Activated T-helper 17 cell treated with anti-CD3 and anti-CD28 coated beads, Interleukin-2, amount 50 U/mL, for 72 hours (primary cell): ENCODE measurements around the gene NELFB. TPM values are rescaled to one million over a fixed set of nuclear protein-coding genes. Genes with fewer than 3 reads are reported as not detected.
"Not testable (repeated sequence)": the region's sequence is repeated elsewhere in the genome, so short reads cannot be mapped to it uniquely, and the experiment has no call there.

ENCODE experiments used
- ATAC-seq: fragments of 150-1000 bp; cut with Tn5 transposase; replicated peaks from 2 replicates; pipeline ENCODE4 v1.10.0; 2021; ENCODE audit warnings: mild to moderate bottlenecking, moderate library complexity
- H3K27ac Mint-ChIP-seq: one replicate; pipeline ENCODE4 v1.8.0; 2022; ENCODE audit warnings: mixed read lengths
- H3K27me3 Mint-ChIP-seq: one replicate; pipeline ENCODE4 v1.8.0; 2022; ENCODE audit warnings: mixed read lengths
- H3K36me3 Mint-ChIP-seq: one replicate; pipeline ENCODE4 v1.8.0; 2022; ENCODE audit warnings: low read depth, mild to moderate bottlenecking, mixed read lengths
- H3K4me1 Mint-ChIP-seq: one replicate; pipeline ENCODE4 v1.8.0; 2022; ENCODE audit warnings: mixed read lengths
- H3K4me3 Mint-ChIP-seq: one replicate; pipeline ENCODE4 v1.8.0; 2022; ENCODE audit warnings: mild to moderate bottlenecking, mixed read lengths
- H3K9me3 Mint-ChIP-seq: one replicate; pipeline ENCODE4 v1.8.0; 2022; ENCODE audit warnings: mixed read lengths
- total RNA-seq, 2 donors: library from RNA; stranded (reverse); gene quantifications; one replicate each; pipeline ENCODE4 v1.2.3, GENCODE V29; 2022

The NELFB gene
- total RNA-seq, 2 donors from 2014 or later: 43.6 to 78.0 TPM

DNA sequence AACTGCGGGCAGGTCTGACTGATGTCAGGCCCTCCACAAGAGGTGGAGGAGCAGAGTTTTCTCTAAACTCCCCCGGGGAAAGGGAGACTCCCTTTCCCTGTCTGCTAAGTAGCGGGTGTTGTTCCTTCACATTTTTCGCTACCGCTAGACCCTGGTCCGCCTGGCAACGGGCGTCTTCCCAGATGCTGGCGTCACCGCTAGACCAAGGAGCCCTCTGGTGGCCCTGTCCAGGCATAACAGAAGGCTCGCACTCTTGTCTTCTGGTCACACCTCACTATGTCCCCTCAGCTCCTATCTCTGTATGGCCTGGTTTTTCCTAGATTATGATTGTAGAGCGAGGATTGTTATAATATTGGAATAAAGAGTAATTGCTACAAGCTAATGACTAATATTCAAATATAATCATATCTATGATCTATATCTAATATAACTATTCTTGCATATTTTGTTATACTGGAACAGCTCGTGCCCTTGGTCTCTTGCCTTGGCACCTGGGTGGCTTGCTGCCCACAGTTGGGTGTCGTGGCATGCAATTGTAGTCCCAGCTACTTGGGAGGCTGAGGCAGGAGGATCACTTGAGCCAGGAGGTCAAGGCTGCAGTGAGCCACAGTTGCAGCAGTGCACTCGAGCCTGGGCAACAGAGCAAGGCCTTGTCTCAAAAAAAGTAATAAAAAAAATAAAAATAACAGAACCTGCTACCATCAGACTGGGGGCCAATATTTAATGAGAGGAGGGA, 7.2 kb downstream of the NELFB start:
- not testable (repeated sequence) for H3K9me3 Mint-ChIP-seq, H3K27ac Mint-ChIP-seq

DNA sequence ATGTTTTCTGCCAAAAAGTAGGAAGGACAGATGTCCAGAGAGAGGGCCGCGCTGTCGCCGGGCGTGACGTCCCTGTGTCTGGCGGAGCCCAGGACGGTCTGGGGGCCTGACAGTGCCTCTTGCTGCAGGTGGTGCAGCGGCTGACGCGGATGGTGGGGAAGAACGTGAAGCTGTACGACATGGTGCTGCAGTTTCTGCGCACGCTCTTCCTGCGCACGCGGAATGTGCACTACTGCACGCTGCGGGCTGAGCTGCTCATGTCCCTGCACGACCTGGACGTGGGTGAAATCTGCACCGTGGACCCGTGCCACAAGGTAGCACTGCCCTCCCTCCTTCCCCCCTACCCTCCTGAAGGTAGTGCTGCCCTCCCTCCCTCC, 7.8 kb downstream of the NELFB start:
- peaks cover 58% of the 10 kb centered on the region for H3K36me3 Mint-ChIP-seq
- H3K27me3 Mint-ChIP-seq: no peaks in the 10 kb centered on the region
- H3K4me1 Mint-ChIP-seq: no peaks in the 10 kb centered on the region
- no peak for ATAC-seq
- no peak overlapping the region for H3K27ac Mint-ChIP-seq
- H3K9me3 Mint-ChIP-seq: no peaks in the 10 kb centered on the region
- no peak overlapping the region for H3K4me3 Mint-ChIP-seq

More for the DNA sequence above, 7.2 kb downstream of the NELFB start:
- not testable (repeated sequence) for H3K27me3 Mint-ChIP-seq, ATAC-seq, H3K4me3 Mint-ChIP-seq, H3K4me1 Mint-ChIP-seq
- H3K36me3 Mint-ChIP-seq: peaks cover 58% of the 10 kb centered on the region

DNA sequence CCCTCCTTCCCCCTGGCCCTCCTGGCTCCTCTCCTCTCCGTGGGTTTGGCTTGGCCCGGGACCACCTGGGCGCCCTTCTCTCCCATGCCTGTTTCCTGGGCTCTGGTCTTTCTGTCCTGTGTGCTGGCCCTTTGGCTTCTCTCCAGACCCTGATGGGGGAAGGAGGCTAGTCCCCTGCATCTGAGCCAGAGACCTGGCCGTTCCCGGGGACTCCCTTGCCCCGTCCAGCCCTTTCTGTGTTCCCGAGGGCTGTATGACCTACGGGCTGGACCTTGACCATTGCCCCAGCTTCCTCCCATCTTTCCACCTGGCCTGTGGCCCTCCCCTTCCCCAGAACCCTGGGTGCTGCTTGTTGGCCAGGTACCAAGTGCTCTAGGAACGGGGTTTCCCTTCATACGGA, 8.4 kb downstream of the NELFB start:
- ATAC-seq: no peak
- Mint-ChIP-seq H3K27ac (no peak overlapping the region), H3K4me1 (peaks cover 1% of the 10 kb centered on the region), H3K4me3 (no peak overlapping the region), H3K9me3 (no peaks in the 10 kb centered on the region), H3K36me3 (peaks cover 58% of the 10 kb centered on the region), H3K27me3 (no peaks in the 10 kb centered on the region)

DNA sequence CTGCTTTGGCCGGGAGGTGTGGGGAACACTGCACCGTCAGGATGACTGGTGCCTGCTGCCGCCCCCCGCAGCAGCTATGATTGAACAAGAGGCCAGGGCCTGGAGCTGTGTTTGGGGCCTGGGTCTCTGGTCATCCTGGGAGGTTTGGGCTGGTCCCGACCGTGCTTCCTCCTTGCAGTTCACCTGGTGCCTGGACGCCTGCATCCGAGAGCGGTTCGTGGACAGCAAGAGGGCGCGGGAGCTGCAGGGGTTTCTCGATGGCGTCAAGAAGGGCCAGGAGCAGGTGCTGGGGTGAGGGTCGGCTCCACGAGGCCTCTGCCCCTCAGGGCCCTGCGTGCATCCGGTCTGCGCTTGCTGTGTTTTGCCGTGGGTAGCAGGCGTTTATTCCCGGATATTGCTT, 8.9 kb downstream of the NELFB start:
- Mint-ChIP-seq H3K27ac (no peak overlapping the region), H3K4me3 (no peak overlapping the region), H3K27me3 (no peaks in the 10 kb centered on the region), H3K9me3 (no peaks in the 10 kb centered on the region), H3K4me1 (peaks cover 5% of the 10 kb centered on the region), H3K36me3 (peaks cover 58% of the 10 kb centered on the region)
- no peak for ATAC-seq

DNA sequence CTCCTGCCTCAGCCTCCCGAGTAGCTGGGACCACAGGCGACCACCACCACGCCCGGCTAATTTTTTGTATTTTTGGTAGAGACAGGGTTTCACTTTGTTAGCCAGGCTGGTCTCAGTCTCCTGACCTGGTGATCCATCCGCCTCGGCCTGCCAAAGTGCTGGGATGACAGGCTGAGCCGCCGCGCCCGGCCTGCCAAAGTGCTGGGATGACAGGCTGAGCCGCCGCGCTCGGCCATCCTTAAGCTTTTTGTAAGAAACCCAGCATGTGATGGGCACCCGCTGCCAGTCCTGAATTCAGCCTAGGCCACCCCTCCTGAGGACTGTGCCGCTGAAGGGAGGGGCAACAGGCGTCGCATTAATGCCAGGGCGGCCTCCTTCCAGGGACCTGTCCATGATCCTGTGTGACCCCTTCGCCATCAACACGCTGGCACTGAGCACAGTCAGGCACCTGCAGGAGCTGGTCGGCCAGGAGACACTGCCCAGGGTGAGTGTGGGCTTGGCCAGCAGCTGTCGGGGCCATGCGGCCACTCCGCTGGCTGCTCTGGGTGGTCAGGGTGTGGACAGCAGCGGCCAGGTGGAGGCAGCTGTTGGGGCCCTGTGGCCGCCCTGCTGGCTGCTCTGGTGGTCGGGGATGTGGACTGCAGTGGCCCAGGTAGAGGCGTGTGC, 10.5 kb downstream of the NELFB start:
- Mint-ChIP-seq H3K9me3 (no peaks in the 10 kb centered on the region), H3K27me3 (no peaks in the 10 kb centered on the region), H3K4me1 (peaks cover 5% of the 10 kb centered on the region), H3K36me3 (peaks cover 65% of the 10 kb centered on the region), H3K27ac (no peak overlapping the region), H3K4me3 (no peak overlapping the region)
- ATAC-seq: no peak

DNA sequence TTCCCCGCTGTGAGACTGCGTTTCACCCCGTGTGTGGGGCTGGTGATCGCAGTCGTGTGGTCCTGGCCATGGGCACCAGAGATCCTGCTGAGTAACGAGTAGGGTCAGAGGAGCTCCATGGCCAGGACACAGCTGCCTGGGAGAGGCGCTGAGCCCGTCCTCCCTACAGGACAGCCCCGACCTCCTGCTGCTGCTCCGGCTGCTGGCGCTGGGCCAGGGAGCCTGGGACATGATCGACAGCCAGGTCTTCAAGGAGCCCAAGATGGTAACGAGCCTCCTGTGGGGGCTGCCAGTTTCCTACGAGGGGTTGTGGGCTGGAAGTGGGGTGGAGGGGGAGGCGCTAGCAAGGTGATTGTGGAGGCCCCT, 11.0 kb downstream of the NELFB start:
- H3K27me3 Mint-ChIP-seq: no peaks in the 10 kb centered on the region

DNA sequence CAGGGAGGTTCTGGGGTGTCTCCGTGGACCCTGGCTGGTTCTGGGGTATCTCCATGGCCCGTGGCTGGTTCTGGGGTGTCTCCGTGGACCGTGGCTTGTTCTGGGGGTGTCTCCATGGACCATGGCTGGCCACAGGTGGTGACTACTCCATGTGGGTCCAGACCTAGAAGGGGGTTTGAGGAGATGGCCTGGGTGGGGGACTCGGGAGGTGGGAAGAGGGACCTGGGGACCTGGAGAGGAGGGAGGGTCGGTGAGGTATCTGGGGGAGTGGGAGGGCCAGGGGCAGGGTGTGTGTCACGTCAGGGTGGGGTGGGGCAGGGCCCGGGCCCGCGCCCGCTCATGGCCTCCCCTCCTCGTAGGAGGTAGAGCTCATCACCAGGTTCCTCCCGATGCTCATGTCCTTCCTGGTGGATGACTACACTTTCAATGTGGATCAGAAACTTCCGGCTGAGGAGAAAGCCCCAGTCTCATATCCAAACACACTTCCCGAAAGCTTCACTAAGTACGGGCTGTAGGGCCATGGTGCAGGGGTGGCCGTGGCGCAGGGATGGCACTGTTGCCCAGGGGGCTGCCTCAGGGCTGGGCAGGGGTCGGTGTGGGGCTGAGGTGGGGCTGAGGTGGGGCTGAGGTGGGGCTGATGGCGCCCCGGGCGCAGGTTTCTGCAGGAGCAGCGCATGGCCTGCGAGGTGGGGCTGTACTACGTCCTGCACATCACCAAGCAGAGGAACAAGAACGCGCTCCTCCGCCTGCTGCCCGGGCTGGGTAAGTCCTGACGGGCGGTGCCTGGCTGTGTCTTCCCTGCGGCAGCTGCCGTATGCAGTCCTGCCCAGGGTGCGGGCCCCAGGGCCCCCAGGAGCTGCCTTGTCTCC, 11.7 kb downstream of the NELFB start:
- Mint-ChIP-seq H3K9me3 (no peaks in the 10 kb centered on the region), H3K4me3 (no peak overlapping the region), H3K27ac (no peak overlapping the region), H3K27me3 (no peaks in the 10 kb centered on the region), H3K36me3 (peaks cover 68% of the 10 kb centered on the region), H3K4me1 (peaks cover 5% of the 10 kb centered on the region)
- no peak for ATAC-seq

More for the DNA sequence above, 11.0 kb downstream of the NELFB start:
- peaks cover 5% of the 10 kb centered on the region for H3K4me1 Mint-ChIP-seq
- H3K9me3 Mint-ChIP-seq: no peaks in the 10 kb centered on the region
- no peak overlapping the region for H3K4me3 Mint-ChIP-seq
- peaks cover 68% of the 10 kb centered on the region for H3K36me3 Mint-ChIP-seq
- H3K27ac Mint-ChIP-seq: no peak overlapping the region
- no peak for ATAC-seq

DNA sequence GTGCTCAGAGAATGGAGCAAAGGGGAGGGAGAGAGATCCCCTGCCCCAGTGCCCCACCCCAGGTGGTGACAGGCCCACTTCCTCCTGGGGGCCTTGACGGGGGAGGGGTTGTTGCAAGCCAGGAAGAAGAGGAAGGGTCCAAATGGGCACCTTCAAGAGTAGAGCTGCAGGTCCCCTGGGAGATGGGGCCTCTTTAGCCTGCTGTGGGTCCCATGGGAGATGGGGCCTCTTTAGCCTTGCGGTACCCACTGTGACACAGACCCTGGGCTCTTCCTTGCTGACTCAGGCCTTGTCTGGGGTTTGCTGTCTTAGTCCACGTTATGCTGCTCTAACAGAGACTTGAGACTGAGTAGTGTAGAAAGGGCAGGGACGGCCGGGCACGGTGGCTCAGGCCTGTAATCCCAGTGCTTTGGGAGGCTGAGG, 12.8 kb downstream of the NELFB start:
- H3K27ac Mint-ChIP-seq: no peak overlapping the region
- H3K27me3 Mint-ChIP-seq: no peaks in the 10 kb centered on the region

DNA sequence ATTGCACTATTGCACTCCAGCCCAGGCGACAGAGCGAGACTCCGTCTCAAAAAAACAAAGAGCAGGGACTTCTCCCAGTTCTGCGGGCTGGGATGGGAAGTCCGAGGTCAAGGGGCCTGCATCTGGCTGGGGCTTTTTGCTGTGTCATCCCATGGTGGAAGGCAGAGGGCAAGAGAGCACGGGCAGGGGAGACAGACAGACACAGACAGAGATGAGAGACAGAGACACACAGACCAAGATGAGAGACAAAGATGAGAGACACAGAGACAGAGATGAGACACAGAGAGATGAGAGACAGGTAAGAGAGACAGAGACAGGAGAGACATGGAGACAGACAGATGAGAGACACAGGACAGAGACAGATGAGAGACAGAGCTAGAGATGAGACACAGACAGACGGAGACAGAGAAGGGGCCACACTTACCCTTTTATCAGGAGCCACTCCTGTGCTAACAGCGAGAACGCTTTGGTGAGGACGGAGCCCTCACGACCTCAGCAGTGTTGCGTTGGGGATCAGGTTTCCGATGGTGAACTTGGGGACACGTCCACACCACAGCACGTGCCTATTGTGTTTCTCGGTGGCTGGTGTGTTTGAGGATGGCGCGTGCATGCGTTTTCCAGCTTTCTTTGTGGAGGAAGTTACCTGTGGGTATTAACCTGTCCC, 13.5 kb downstream of the NELFB start:
- no peak for ATAC-seq
- no peak overlapping the region for H3K27ac Mint-ChIP-seq

More for the DNA sequence above, 12.8 kb downstream of the NELFB start:
- no peak overlapping the region for H3K4me3 Mint-ChIP-seq
- peaks cover 5% of the 10 kb centered on the region for H3K4me1 Mint-ChIP-seq
- H3K9me3 Mint-ChIP-seq: no peaks in the 10 kb centered on the region
- ATAC-seq: no peak
- peaks cover 64% of the 10 kb centered on the region for H3K36me3 Mint-ChIP-seq

DNA sequence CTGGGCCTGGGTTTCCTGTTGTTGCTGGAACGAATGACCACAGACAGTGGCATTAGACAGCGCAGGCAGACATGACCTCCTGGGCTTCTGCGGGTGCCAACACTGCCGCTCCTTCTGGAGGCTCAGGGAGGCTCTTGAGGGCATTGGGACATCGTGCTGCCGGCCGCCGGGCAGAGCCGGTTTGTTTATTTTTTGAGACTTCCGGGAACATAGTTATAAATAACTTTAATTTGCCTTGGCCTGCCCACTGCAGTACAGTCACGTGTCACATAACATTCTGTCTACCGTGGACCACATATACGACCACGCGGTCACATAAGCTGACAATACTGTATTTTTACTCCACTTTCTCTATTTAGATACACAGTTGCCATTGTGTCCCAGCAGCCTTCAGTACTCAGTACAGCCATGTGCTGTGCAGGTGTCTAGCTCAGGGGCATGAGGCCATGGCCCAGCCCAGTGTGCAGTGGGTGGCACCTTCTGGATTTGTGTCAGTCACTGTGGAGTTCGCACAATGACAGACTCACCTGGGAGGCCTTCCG, 14.2 kb downstream of the NELFB start:
- Mint-ChIP-seq H3K36me3 (peaks cover 64% of the 10 kb centered on the region), H3K4me3 (no peak overlapping the region), H3K9me3 (no peaks in the 10 kb centered on the region), H3K4me1 (peaks cover 5% of the 10 kb centered on the region), H3K27ac (no peak overlapping the region), H3K27me3 (no peaks in the 10 kb centered on the region)
- ATAC-seq: no peak

More for the DNA sequence above, 13.5 kb downstream of the NELFB start:
- peaks cover 68% of the 10 kb centered on the region for H3K36me3 Mint-ChIP-seq
- H3K27me3 Mint-ChIP-seq: no peaks in the 10 kb centered on the region
- H3K4me3 Mint-ChIP-seq: no peak overlapping the region
- H3K4me1 Mint-ChIP-seq: peaks cover 5% of the 10 kb centered on the region
- H3K9me3 Mint-ChIP-seq: no peaks in the 10 kb centered on the region

DNA sequence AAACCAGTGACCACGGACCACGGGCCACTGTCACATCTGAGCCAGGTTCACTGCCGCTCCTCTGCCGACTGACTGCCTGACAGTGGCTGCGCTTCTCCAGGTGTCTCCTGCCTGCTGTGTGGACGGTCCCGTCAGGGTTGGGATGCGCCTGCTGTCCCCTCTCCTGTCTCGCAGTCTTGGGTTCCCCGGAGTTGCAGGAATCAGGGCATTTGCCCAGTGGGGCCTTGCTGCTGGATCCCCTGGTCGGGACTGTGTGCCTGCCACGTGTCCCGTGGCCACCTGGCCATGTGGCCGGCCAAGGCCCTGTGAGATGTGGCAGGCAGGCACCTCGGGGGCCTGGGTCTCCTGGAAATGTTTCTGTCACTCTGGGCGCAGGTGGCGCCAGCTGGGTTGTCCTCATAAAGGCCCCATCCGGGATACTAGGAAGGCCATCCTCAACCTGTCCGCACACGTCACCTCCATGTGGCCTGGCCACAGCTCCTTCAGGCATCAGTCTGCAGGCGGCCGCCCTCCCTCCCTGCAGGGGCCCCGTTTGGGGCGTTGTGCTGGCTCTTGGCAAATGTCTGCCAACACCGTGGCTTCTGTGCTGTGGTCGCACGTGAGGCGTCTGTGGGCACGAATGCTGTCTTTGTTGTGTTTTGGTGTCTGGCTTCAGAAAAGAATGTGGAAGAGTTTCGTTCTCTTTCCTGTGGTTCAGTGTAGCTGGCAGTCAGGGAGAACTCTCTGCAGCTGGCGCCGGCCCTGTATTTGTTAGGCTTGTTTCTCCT, 16.0 kb downstream of the NELFB start:
- H3K4me3 Mint-ChIP-seq: no peak overlapping the region

DNA sequence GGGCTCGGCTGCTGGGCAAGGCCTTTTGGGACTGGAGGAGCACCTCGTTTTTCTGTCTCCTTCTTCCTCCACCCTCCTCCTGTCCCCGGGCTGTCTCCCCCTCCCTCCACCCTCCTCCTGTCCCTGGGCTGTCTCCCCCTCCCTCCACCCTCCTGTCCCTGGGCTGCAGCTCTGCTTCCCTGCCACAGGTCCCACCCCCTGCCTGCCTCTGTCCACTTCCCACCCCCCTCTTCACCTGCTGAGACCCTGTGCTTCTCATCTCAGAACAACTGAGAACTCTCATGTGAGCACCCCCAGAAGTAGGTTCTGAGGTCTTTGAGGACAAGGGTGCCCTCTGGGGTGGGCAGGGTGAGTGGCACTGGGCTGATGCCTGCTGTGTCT, 16.6 kb downstream of the NELFB start:
- Mint-ChIP-seq H3K27ac (peak overlapping the region; percentile 25), H3K27me3 (no peaks in the 10 kb centered on the region), H3K4me3 (no peak overlapping the region), H3K9me3 (no peaks in the 10 kb centered on the region), H3K4me1 (peaks cover 12% of the 10 kb centered on the region), H3K36me3 (peaks cover 53% of the 10 kb centered on the region)
- no peak for ATAC-seq

More for the DNA sequence above, 16.0 kb downstream of the NELFB start:
- Mint-ChIP-seq H3K9me3 (no peaks in the 10 kb centered on the region), H3K36me3 (peaks cover 54% of the 10 kb centered on the region), H3K27me3 (no peaks in the 10 kb centered on the region), H3K27ac (peak overlapping the region; percentile 25), H3K4me1 (peaks cover 12% of the 10 kb centered on the region)
- no peak for ATAC-seq

DNA sequence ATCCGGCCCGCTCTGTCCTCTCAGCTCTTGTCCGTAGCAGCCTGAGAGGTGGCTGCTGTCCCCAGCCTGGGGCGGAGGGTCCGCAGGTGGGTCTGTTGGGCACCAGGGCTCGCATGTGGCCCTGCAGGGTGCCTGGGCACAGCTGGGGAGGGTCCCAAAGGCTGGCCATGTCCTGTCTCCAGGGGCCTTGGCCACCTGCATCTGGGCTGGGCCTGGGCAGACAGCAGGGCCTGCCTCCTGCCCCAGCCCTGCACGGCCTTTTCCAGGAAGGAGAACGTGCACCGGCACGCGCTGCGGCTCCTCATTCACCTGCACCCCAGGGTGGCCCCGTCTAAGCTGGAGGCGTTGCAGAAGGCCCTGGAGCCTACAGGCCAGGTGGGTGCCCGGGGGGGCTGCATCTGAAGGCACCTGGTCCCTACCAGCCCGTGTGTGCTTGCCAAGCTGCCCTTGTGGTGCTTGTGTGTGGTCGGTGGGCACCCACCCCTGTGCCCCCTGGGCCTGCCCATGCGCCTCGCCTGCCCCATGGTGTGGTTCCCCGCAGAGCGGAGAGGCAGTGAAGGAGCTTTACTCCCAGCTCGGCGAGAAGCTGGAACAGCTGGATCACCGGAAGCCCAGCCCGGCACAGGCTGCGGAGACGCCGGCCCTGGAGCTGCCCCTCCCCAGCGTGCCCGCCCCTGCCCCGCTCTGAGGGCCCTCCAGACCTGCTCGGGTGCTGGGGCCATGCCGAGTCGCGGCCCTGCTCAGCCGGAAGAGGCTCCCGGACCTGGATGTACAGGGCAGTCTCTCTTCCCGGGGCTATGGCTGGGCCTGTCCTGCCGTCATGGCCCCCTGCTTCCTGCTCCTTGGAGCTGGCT, 17.3 kb downstream of the NELFB start:
- Mint-ChIP-seq H3K27me3 (no peaks in the 10 kb centered on the region), H3K27ac (no peak overlapping the region), H3K9me3 (no peaks in the 10 kb centered on the region), H3K4me1 (peaks cover 12% of the 10 kb centered on the region), H3K4me3 (no peak overlapping the region), H3K36me3 (peaks cover 45% of the 10 kb centered on the region)
- no peak for ATAC-seq
